ENCODE data around the gene ADGRB3.
"Not testable (repeated sequence)": the region's sequence is repeated elsewhere in the genome, so short reads cannot be mapped to it uniquely, and the experiment has no call there.

Gene ADGRB3

DNA sequence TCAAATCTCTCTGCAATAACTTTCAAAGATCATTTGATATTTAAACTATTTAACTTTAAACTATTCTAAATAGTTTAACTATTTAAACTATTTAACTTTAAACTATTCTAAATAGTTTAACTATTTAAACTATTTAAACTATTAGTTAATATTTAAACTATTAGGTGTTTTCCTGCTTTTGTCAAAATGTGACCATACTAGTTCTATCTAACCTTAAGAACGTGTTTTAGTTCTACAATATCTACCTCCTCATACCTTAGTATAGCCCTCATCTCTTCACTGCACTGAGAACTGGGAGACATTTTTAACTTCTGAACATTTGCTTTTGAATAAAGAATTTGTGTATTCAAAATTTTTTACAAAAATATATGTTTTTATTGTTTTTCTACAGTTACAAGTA is 429.1 kb downstream of the ADGRB3 start:
- DNase-seq: no peak

DNA sequence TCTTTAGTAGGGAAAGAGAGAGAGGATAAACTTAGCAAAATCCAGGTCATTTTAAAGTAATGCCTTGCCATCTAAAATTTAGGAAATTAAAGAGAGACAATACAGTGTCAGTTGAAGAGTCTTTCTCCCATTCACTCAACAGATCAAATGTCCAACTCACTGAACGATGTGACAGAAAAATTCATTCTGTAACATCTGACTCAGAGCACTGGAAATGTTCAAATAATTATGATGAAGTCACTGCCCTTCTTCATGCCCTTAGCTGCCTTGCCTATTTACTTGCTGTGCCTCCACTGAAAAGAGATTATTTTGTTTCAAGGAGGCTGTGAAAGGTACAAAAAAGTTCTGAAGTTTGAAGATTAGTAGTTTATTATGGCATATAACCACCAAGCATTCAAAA is 434.8 kb downstream of the ADGRB3 start:
- no peak for DNase-seq

DNA sequence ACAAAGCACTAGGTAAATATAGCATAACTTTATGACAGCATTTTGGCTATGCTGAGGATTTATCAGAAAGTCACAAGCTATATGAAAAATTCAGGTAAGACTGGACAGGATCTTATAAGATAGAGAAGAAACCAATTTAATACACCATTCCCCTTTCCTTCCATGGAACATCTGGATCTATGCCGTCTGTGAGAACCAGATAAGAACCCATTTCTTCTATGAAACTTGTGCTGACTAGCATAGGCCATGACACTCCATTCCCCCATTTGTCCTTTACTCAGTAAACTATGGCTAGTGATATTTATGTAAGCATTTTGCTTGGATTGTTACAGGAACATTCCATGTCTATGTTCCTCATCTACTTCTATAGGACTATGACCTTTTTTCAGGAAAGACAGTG is 437.7 kb downstream of the ADGRB3 start:
- no peak for DNase-seq

DNA sequence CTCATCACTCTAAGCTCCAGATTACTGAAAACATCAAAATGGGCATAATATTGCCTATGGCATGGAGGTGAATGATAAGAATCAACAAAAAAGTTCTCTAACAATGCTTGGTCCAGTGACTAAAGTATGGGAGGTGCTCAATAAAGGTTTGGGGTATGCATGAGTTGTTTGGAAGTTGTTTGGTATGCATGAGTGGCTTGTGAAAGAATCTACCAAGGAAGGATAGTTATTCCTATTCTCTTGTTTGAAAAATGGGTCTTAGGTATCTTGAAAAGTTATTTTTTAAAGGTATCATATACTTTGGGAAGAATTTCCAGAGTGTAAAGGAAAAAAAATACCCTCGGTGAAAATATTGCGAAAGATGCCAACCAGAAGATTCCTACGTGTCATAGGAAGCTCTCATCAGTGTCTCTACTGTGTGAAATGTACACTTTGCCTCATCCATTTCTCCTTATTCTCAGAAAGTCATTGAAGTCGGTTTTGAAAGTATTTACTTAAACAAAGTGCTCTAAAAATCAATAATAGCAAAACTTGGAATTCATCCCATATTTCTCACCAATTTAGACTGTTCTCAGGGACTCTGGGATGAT is 449.8 kb downstream of the ADGRB3 start:
- DNase-seq: no peak

DNA sequence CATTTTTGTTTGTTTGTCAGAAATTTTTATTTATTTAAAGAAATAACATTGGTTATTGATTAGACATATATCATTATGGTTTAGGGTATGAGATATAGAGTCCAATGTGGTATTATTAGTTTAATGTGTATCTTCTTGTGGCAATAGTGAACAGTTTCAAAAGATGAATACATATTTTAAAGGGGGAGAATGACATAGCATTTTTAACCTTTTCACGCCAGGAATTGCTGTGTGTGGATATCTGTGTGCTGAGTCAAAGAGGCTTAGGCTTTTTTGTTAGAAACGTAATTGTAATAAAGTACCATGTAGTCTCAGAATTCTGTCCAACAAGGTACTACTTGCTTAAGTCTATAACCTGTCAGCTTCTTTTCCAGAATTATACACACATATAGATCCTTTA is 451.6 kb downstream of the ADGRB3 start:
- DNase-seq: no peak

DNA sequence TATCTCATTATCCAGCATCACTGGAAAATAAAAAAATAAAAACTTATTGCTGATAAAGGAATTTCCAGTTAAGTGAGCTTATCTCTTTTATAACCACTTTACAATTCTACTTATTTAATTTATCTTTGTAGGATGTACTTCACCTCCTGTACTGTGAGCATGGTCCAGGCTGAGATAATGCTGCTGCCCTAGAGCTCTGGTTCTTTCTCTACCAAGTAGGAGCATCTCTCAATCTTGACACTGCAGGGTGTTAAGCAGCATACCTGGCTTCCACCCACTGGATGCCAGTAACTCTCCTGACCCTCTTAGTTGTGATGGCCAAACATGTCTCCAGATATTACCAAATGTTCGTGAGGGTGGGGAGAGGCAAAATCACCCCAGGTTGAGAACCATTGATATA is 454.5 kb downstream of the ADGRB3 start:
- no peak for DNase-seq

DNA sequence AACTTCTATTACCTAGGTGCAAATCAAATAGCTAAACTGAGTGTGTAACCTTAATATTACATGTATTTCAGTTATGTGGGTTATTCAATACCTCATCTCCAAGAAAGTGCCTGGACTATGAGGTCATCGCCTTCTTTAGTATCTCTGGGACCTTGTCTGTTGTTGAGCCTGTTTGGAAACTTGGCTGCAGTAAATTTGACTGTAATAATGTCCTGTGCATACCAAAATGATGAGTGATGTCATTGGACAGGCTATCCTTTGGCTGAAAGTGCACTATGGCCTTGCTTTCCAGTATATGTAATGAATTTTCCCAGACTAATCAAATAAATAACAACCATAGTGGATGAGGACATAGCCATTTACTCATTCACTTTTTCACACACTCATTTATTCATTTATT is 455.1 kb downstream of the ADGRB3 start:
- no peak for DNase-seq

DNA sequence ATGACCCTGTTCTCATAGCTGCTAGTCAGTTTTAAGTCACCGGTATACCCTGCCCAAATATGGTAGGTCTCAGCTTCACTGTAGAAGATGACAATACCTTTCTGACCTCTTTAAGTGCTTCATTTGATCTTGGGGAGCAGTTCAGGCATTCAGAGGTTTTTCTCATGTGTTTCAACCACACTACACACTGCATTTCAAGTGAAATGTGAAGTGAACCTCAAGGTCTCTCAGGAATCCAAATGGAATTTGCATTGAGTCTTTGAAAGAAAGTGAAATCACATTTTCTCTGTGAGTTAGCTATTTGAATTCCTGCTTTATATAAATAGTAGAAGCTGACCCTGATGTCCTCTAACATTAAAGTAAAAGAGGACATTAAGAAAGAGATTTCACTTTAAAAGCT is 461.6 kb downstream of the ADGRB3 start:
- DNase-seq: no peak

DNA sequence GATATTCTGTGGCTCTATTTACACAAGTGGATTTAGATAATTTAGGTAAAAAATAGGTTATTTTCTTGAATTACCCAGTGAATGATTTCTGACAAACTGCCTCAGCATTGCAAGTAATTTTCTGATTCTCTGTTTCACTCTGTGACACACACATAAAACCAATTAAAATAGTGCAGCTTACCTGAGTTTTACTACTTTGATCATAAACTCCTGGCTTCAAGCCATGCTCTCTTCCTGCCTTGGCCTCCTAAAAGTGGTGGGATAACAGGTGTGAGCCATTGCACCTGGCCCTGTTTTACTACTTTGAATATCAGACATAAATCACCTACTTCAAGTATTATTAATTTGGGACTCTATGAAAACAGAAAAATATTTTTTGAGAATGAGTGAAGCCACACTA is 462.9 kb downstream of the ADGRB3 start:
- DNase-seq: no peak

DNA sequence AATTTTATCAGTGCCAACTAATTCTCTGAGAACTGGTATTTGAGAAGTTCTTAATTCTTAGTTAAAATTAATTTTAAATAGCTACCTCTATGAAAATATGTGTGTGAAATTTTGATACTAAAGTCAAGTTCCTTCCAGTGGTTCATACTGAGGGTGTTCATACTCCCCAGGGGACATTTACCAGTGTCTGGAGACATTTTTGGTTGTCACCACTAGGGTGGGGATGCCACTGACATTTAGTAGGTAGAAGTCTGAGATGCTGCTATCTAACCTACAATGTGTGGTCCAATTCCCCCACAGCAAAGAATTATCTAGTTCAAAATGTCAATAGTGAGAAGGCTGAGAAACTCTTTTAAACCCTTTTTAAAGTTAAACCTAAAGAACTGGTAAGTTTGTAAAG is 463.8 kb downstream of the ADGRB3 start:
- DNase-seq: no peak

DNA sequence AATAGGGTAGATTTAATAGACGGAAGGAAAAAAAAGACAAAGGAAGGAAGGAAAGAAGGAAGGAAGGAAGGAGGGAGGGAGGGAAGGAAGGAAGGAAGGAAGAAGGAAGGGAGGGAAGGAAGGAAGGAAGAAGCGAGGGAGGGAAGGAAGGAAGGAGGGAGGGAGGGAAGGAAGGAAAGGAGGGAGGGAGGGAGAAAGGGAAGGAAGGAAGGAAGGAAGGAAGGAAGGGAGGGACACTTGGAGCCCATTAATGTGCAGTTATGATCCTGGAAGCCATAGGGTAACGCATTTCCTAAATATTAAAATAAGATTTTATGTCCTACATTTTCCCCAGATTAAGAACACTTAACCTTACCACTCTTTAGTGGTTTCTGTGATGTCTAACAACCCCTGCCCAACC is 465.7 kb downstream of the ADGRB3 start:
- DNase-seq: no peak

DNA sequence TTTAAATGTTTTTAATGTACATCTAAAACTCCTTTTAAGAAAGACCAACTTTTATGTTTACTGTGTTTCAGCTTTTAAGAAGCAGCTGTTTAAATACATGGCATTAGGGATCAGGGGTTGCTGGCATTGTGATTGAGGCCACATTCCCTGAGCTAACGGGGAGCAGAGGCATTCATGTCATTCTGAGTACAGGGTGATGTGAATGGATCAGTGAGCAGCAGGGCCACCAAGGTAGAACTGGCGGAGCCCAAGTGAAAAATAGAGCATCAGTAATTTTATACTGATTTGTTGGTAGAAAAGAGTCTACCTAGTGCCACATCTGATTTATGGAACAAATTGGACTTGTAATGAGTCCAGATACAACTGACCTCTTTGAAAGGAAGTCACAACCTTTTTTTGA is 467.3 kb downstream of the ADGRB3 start:
- no peak for DNase-seq

DNA sequence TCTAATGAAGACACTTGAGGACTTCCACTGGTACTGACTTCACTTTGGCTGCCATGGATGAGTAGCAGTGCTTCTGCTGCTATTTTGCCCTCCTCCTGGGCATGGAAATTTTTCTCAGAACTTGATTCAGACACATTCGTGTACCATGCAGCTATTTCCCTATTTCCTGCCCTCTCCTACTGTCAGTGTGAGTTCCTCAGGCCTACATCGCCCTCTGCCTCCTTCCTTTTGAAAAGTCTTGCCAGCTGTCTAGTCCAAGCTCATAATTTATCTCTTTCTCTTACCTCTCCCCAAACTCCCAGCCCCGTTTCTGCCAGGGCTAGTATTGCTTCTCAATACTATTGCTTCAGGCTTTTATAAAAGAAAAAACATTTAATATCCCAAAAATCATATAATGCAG is 470.2 kb downstream of the ADGRB3 start:
- DNase-seq: no peak

DNA sequence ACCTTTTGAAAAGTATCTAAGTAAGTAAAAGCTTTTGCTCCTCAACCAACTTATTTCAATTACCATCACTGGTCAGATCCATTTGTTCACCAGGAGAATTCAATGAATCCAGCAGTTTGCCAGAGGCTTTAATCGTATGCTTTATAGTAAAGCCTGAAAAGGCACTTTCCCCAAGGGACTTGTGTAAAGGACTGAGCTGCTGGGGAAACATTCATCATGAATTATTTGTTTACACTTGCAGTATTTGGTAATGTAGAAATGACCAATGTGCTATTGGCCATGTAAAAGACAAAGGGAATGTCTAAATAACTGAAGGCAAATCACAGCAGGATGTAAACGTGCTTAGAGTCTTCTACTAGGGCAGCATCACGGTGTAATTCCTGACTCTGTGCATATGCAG is 471.4 kb downstream of the ADGRB3 start:
- DNase-seq: no peak

DNA sequence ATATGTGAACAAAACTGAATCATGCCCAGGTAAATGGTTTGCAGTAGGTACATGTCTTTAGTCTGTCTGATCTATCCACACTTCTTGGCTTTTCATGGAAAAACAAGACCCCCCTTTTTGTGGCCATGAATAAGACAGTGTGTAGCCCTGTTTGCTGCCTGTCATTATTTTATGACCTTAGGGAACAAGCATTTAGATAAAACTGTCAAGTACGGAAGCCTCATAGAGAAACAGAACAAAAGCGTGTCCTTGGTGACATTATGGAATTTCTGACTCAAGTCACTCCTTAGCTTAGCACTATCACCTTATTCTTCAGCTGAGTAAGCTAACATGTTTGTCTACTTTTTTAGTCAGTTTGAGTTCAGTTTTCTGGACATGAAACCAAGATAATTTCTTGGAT is 476.2 kb downstream of the ADGRB3 start:
- no peak for DNase-seq

DNA sequence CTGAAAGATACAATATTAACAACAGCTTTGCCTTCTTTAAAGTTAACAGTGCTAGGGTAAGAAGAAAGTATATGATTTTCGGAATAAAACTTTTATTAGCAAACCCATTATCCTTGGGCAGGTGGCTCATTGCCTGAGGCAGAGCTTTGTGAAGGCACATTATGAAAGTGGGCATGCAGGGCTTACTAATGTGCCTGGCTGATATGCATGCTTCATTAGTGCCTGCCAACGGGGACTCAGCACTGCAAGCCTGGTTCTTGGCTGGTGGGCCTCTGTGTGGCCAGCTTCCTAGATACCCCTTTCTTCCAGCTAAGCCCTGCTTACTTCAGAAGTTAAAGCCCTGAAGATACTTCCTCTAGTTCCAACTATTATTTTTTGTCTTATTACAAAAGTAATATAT is 481.6 kb downstream of the ADGRB3 start:
- DNase-seq: no peak

DNA sequence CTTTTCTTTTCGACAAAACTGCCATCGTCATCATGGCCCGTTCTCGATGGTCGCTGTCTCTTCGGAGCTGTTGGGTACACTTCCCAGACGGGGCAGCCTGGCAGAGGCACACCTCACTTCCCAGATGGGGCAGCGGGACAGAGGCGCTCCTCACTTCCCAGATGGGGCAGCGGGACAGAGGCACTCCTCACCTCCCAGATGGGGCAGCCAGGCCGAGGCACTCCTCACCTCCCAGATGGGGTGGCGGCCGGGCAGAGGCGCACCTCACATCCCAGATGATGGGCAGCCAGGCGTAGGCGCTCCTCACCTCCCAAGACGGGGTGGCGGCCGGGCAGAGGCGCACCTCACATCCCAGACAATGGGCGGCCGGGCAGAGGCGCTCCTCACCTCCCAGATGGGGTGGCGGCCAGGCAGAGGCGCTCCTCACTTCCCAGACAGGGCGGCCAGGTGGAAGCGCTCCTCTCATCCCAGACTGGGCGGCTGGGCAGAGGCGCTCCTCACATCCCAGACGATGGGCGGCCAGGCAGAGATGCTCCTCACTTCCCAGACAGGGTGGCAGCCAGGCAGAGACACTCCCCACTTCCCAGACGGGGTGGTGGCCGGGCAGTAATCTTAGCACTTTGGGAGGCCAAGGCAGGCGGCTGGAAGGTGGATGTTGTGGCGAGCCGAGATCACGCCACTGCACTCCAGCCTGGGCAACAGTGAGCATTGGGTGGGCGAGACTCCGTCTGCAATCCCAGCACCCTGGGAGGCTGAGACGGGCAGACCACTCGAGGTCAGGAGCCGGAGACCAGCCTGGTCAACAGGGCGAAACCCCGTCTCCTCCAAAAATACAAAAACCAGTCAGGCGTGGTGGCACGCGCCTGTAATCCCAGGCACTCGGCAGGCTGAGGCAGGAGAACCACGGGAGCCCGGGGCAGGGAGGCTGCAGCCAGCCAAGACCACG is 486.7 kb downstream of the ADGRB3 start:
- DNase-seq: not testable (repeated sequence)

DNA sequence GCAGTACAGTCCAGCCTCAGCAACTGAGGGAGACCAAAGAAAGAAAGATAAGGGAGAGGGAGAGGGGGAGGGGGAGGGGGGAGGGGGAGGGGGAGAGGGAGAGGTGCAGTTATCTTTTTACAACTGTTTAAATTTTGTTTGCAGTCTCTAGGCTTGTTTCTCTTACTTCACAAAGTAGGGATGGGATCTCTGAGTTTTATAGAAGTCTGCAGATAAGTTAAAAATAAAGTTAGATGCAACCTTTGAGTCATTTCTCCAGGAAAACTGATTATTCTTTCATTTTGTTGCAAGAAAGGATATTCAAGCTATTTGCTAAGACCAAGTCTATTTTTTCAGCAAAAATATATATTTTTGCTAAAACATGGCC is 487.3 kb downstream of the ADGRB3 start:
- DNase-seq: no peak

DNA sequence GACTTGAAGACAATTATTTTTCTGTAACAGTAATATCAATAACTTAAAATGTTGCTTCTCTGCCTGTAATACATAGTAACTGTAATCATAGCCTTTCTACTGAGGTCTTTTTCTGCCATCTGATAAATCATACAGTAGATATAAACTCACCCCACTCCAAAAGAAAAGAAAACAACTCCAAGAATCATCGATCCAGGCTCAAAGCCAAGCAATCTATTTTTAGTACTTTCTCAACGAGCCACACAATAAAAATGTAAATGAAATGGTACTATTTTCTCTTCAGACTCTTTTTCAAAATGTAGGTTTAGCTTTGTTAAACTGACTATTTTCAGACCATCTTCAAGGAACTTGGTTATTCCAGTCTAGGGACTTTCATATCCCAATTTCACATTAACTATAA is 493.3 kb downstream of the ADGRB3 start:
- DNase-seq: no peak

DNA sequence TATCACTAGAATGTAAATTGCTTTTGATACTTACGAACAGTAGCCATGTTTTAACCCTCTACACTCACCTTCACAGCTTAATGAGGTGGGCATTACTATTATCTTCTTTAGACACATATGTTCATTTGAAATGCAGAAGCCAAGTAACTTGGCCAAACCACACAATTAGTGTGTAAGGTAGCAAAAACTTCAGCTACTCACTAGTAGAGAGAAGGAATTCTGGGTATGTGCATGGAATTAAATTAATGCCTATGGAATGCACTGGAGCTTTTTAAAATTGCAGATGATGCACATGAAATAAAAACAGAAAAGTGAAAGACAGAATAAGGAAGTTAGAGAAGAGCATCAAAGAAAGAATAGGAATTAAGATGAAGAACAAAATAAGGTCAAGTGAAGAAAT is 494.0 kb downstream of the ADGRB3 start:
- DNase-seq: no peak

DNA sequence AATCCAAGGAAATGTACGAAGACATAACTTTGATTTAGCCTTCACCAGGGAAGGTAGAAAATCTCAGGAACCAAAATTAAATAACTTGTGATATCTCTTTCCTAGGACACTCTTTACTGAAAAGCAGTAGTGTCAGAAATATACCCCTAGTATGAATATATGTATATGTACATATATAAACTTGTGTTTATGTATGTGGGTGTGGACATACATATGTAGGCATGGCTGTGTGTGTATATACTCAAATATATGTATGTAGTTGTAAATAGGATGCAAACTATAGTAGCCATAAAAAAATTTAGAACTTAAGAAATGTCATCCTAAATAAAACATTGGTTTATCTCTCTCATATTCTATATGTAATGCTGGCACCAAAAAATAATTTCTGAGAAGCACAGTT is 500.8 kb downstream of the ADGRB3 start:
- DNase-seq: no peak

DNA sequence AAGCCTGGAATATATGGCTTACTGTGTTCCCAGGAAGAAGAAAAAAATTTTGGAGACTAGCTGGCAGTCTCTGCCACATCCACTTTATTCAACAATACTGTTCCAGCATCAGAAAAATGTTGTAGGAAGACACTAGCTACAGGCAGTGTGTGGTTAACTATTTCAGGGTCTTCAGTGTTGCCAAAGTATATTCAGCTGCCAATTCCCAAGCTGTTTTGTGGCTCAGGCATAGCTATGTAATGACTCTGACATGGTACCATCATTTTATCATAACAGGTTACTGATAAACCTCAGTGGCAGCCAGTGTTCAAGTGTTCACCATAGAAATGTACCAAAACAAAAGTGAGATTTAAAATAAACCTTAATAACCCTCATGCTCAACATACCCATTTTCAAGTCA is 503.1 kb downstream of the ADGRB3 start:
- DNase-seq: no peak

DNA sequence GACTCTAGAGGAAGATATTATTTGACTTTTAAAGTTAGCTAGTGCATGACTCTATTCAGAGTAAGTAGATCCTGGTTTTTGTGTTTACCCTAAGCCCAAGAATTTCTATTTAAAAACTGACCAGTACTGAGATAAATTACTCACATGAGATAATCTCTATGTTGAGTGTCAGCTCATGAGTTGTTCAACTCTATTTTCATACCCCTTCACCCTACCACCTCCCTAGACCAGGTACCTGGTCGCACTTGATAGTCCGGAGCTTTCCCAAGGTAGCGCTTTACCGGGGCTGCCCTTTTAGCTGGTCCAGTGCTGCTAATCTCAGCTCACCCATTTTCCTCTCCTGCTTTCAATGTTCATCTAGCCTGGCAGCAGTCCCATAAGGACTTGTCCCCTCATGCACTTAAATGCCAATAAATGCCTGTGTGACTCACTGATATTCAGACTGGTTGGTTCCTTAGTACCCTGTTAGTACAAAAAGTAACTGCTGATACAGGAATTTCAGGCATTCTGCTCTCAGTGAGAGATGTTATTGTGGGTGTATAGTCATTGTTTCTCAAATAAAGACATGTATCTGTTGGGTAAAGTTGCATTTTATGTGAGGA is 503.9 kb downstream of the ADGRB3 start:
- no peak for DNase-seq

DNA sequence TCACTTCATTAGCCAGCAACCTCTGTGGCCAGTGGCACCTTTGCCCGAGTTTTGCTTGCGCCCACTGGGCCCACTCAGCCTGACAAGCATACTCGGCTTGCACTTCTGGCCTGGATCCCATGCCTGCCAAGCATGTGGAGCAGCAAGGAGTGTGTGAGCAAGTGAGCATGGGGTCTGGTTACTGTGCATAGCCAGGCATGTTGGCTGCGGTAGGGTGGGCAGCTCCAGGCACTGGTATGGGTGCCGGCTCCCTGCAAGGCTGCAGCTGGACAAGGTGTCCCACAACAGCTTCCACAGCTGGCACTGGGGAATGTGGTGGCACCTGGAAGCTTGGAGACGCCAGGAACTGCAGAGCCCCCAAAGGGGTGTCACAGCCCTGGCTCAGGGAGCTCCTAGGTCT is 510.0 kb downstream of the ADGRB3 start:
- no peak for DNase-seq
